HUES64 (cell line): ENCODE measurements around the gene COL4A2.

ENCODE experiments used
- H3K27ac ChIP-seq: 2 replicates; pipeline ENCODE4 v1.7.0; 2013; ENCODE audit warnings: low read depth, low read length, inconsistent platforms
- H3K27me3 ChIP-seq: 2 replicates; pipeline ENCODE4 v1.6.1; 2013; ENCODE audit warnings: mild to moderate bottlenecking, low read length; ENCODE audit not compliant: insufficient read depth
- H3K36me3 ChIP-seq: 2 replicates; pipeline ENCODE4 v1.6.1; 2013; ENCODE audit warnings: mild to moderate bottlenecking, low read length; ENCODE audit not compliant: insufficient read depth
- H3K4me1 ChIP-seq: 2 replicates; pipeline ENCODE4 v1.6.1; 2013; ENCODE audit warnings: mild to moderate bottlenecking, low read length, moderate library complexity; ENCODE audit not compliant: insufficient read depth
- H3K4me3 ChIP-seq: 2 replicates; pipeline ENCODE4 v1.5.1; 2013; ENCODE audit warnings: mild to moderate bottlenecking, low read length, moderate library complexity
- H3K9ac ChIP-seq: 2 replicates; pipeline ENCODE4 v1.6.1; 2013; ENCODE audit warnings: mild to moderate bottlenecking, low read depth, low read length
- H3K9me3 ChIP-seq: 2 replicates; pipeline ENCODE4 v1.6.1; 2013; ENCODE audit warnings: low read depth, low read length; ENCODE audit not compliant: insufficient read depth
- WGBS: fragments of 150-250, 120-280 bp; methylation state at CpG from one replicate; pipeline ENCODE4 v1.1.7; 2013; ENCODE audit warnings: missing lambda C conversion rate; 5-methylcytosine and 5-hydroxymethylcytosine counted together

Gene COL4A2

DNA sequence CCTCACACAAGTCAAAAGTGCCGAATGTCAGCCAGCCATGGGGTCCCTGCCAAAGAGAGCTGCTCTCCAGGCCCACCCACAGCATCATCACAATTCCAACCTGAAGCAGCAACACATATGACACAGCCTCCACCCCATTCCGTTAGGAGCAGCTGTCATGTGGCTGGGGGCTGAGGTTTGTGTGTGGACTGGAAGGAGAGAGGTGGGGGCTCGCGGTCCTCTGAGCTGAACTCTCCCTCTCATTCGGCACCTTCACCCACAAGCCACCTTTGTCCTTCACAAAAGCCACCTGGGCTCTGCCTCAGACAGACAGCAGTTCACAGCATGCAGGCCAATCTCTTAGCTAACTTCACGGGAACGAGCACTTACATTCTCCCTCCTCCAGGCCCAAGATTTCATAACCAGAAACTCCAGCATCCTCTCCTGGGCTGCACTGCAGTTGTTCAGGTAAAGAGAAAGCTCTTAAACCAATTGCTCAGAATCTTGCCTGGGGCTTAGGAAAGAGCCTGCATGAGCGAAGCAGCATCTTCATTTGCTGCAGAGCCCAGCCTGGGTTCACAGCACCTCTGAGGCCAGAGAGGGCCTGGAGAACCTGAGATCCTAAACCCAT is 247.2 kb downstream of the COL4A2 start:
- Histone ChIP-seq H3K4me3 (no peak overlapping the region), H3K27me3 (peaks cover under 1% of the 10 kb centered on the region; the same call in 1 of the 2 replicates), H3K27ac (no peak overlapping the region), H3K4me1 (peaks cover 2% of the 10 kb centered on the region), H3K9me3 (no peaks in the 10 kb centered on the region), H3K36me3 (peaks cover 10% of the 10 kb centered on the region; the same call in 1 of the 2 replicates), H3K9ac (no peak overlapping the region)
- 92% methylated on average over 7 of the region's 8 CpGs for WGBS

DNA sequence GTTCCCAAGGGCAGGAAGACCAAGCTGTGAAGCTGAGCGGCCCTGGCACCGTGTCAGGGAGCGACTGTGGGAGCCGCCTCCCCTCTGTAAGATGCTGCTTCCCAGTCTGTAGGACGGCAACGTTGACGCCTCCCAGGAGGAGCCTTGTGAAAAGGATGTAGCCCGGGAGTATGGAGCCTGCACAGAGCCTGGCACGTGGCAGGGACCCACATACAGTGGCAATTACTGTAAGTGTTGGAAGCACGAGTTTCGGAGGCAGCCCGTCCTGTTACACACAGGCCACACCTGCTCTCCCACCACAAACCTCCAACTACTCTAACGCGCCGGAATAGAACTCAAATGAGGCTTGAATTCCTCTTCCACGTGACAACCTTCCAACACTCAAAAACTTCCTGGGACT is 247.9 kb downstream of the COL4A2 start:
- 90% methylated on average over 16 of the region's 16 CpGs for WGBS

DNA sequence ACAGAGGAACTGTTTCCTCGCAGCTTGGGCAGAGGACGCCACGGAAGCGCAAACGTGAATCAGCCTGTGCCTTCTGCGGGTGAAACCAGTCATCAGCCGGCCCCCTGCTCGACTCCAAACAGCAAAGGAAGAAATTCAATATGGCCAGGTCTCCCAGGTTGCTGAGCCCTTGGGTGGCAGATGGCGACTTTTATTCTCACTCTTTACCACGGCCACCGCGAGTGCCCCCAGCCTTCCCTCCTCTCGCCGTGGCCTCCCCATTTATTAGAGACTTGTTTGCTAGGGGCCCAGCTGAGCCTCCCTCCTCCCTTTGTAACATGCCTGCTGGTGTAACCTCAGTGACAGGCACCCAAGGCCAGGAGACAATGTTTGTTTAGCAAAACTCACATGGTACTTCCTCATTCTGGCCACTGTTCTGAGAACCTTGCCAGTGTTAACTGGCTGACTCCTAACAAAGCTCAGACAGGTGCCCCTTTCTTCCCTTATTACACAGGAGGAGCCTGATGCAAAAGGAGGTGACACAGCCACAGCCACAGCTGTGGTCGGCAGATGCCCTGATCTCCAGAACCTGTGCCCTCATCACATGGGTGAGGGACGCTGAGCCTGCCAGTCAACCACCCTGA is 248.6 kb downstream of the COL4A2 start:
- Histone ChIP-seq H3K9ac (no peak overlapping the region), H3K4me3 (no peak overlapping the region), H3K4me1 (peaks cover 15% of the 10 kb centered on the region), H3K9me3 (no peaks in the 10 kb centered on the region), H3K27ac (no peak overlapping the region), H3K36me3 (peaks cover 10% of the 10 kb centered on the region; the same call in 1 of the 2 replicates), H3K27me3 (peaks cover 14% of the 10 kb centered on the region; the same call in 1 of the 2 replicates)
- WGBS = 95% methylated on average over 16 of the region's 16 CpGs

More for the DNA sequence above, 247.9 kb downstream of the COL4A2 start:
- H3K36me3 ChIP-seq = peaks cover 10% of the 10 kb centered on the region; the same call in 1 of the 2 replicates
- H3K4me1 ChIP-seq = peaks cover 8% of the 10 kb centered on the region
- H3K4me3 ChIP-seq = no peak overlapping the region
- no peak overlapping the region for H3K27ac ChIP-seq
- no peak overlapping the region for H3K9ac ChIP-seq
- peaks cover 6% of the 10 kb centered on the region; the same call in 1 of the 2 replicates for H3K27me3 ChIP-seq
- H3K9me3 ChIP-seq = no peaks in the 10 kb centered on the region

DNA sequence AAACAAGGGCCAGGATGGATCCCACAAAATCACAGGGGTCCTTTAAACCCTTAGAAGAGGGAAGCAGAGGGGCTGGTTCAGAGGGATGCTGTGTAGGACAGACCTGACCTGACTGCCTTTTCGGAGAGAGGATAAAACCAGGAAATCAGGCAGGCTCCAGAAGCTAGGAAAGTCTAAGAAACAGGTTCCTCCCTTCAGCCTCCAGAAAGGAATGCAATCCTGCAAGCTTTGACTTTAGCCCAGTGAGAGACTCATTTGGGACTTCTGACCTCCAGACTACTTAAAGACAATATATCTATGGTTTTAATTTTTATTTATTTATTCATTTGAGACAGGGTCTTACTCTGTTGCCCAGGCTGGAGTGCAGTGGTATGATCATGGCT is 249.1 kb downstream of the COL4A2 start:
- 93% methylated on average over 1 of the region's 1 CpG for WGBS
- Histone ChIP-seq H3K9ac (no peak overlapping the region), H3K36me3 (peaks cover 10% of the 10 kb centered on the region; the same call in 1 of the 2 replicates), H3K4me1 (peaks cover 15% of the 10 kb centered on the region), H3K9me3 (no peaks in the 10 kb centered on the region), H3K27ac (no peak overlapping the region), H3K27me3 (peaks cover 19% of the 10 kb centered on the region; the same call in 1 of the 2 replicates), H3K4me3 (no peak overlapping the region)

DNA sequence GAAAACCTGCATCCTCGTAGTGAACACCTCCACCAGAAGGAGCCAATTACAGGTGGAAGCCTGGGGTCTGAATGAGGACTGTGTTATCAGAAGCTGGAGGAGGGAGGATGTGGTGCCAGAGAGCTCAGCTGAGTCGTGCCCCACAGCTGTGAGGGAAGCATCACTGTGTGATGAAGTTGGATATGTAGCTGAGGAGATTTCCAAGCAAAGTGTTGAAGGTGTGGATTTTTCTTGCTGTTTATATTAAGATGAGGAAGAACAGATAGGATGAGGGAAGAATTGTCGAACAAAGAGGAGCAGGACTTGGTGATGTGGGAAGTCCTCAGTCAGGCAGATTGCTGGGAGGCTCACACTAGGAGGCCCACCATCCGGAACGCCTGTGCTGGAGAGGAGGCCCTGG is 250.0 kb downstream of the COL4A2 start:
- Histone ChIP-seq H3K4me3 (no peak overlapping the region), H3K27me3 (peaks cover 24% of the 10 kb centered on the region; the same call in 1 of the 2 replicates), H3K27ac (no peak overlapping the region), H3K36me3 (peaks cover 10% of the 10 kb centered on the region; the same call in 1 of the 2 replicates), H3K9ac (no peak overlapping the region), H3K4me1 (peaks cover 15% of the 10 kb centered on the region), H3K9me3 (no peaks in the 10 kb centered on the region)
- 90% methylated on average over 5 of the region's 5 CpGs for WGBS

DNA sequence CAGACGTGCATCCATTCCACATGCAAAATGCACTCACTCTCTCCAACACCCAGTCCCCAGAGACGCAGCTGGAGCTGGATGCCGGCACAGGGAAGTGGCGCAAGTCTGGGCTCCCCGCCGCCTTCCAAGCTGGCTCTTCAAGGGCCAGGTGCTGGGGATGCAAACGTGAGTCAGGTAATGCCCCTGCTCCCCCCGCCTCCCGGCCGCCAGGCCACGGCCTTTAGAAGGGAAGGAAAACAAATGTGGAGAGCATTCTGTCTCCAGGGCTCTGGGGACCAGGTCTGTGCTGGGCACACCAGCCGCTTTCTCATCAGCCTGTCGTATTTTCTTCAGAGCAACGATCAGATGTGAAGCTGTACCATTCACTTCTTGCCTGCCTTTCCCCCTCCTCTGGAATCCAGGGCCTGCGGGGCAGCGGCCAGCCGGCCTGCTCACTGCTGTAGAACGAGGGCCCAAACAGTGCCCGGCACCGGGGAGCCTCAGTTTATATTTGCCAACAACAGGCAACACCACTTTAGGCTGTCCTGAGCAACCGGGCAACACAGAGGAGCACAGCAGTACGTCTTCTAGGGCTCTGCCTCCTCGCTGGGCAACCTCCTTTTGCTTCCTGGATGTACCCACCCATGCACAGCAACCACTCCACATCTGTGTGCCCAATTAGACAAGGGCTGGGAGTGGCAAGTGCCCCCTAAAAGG is 250.7 kb downstream of the COL4A2 start:
- H3K9me3 ChIP-seq = no peaks in the 10 kb centered on the region
- peaks cover 10% of the 10 kb centered on the region; the same call in 1 of the 2 replicates for H3K36me3 ChIP-seq
- H3K9ac ChIP-seq = no peak overlapping the region
- no peak overlapping the region for H3K4me3 ChIP-seq
- H3K27me3 ChIP-seq = peaks cover 30% of the 10 kb centered on the region; the same call in 1 of the 2 replicates
- WGBS = 92% methylated on average over 23 of the region's 23 CpGs
- peaks cover 15% of the 10 kb centered on the region for H3K4me1 ChIP-seq
- H3K27ac ChIP-seq = no peak overlapping the region

DNA sequence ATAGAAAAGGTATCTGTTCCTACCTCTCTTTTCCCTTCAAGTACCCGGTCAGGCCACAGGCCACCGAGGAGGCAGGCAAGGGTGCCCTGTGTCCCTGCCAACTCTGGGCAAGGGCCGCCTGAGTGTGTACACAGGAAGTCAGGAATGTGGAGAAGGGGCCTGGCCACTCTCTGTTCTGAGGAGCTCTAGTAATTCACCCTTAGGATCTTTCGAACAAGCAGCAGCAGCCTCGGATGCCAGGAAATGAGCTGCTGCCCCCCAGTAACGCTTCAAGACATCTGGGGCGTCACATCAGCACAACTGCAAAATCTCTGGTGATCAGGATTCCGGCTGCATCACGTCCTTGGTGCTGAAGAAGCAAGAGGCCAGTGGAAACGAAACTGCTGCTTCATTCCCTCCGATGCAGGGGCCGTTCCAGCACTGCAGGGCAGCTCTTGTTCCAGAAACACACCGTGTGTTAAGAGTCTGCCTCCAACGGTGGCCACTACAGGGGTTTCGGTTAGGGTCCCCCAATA is 252.4 kb downstream of the COL4A2 start:
- Histone ChIP-seq H3K27ac (no peak overlapping the region), H3K4me3 (peak overlapping the region; percentile 72), H3K9ac (no peak overlapping the region), H3K9me3 (no peaks in the 10 kb centered on the region), H3K36me3 (peaks cover 10% of the 10 kb centered on the region; the same call in 1 of the 2 replicates), H3K27me3 (peaks cover 41% of the 10 kb centered on the region; the same call in 1 of the 2 replicates), H3K4me1 (peaks cover 15% of the 10 kb centered on the region)
- WGBS = 82% methylated on average over 15 of the region's 15 CpGs

DNA sequence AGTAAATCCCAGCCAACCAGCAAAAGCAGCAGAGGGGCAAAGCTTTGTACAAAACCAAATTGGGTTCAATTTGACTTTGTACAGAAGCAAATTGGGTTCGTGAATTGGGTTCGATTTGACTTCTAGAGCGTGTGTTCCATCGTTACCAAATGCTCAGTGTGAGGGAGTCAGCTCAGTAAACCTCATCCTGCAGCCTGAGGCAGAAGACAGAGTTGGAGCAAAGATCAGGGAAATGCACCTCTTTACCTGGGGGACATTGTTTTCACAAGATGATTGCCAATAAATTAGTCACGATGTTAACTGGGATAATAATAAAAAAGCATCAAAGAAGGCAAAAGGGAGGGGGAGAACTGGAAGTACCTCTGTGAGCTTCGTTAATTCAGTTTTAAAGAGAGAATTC is 252.9 kb downstream of the COL4A2 start:
- Histone ChIP-seq H3K27me3 (peaks cover 41% of the 10 kb centered on the region; the same call in 1 of the 2 replicates), H3K36me3 (peaks cover 10% of the 10 kb centered on the region; the same call in 1 of the 2 replicates), H3K4me3 (peak overlapping the region; percentile 72), H3K9ac (no peak overlapping the region), H3K27ac (no peak overlapping the region), H3K9me3 (no peaks in the 10 kb centered on the region), H3K4me1 (peaks cover 19% of the 10 kb centered on the region)
- WGBS = 80% methylated on average over 5 of the region's 6 CpGs

DNA sequence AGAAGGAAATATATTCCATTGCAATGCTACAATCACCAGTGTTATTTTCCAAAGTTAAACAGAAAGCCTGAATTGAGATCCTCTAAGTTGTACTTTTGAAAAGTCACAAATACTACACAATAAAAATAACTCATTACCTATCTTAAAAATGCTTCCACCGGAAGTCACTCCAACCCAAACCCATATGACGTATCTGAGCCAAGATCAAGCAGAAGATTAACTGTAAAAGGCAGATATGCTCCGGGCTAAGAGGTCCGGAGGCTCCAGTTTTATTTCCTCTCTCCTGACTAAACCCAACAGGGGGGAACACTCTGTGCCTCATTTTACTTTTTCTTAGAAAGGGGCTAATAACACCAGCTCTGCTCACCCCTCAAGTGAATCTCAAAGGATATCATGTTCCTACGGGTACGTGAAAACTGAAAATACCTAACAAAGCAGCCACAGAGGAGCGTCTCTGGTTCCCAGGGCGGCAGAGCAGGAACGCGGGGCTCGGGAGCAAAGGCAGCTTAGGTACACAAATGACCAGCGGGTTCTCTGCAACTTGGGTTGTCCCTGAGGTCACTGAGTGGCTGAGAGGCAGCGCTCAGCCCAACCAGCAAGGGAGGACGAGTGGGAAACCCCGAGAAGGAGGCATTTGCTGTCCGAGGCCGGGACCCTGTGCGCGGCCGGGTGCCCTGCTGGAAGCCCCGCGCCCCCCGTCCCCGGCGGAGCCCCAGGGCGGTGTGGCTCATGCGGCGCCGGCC is 253.7 kb downstream of the COL4A2 start:
- Histone ChIP-seq H3K27me3 (peaks cover 41% of the 10 kb centered on the region; the same call in 1 of the 2 replicates), H3K27ac (peak overlapping the region; percentile 68; the same call in 1 of the 2 replicates)
- WGBS = 5% methylated on average over 29 of the region's 29 CpGs

DNA sequence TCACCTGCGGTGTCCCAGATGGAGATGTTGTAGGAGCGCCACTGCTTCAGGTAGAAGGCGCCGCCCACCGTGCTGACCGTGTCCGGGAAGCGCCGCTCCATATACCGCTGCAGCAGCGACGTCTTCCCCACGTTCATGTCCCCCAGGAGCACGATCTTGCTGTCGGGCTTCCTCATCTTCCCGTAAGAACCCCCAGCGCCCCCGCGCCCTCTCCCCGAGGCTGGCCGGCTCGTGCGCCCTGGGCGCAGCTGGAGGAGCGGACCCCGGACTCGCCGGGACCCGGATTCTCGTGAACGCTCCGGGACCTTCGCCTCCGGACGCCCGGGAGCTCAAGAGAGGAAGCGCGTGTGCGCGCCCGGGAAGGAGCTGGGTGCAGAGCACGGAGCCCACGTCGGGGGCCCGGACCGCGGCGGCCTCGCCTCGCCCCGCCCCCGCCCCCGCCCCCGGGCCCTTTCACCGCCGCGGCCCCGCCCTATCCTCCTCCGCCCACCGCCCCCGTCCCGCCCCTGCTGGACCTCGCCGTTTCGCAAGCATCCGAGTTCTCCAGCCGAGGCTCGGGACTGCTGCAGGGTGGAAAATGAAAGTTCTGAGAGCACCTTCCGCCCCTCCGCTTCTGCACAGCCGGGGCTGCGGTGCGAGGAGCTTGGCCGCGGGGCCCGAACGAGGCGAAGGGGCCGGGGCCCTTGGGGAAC is 254.4 kb downstream of the COL4A2 start, which contains the start of gene RAB20:
RAB20 (minus strand) TSS at position 379 of the 692 bp plus-strand sequence; CDS start at position 176, 203 bp downstream.
- under 1% methylated on average over 65 of the region's 79 CpGs for WGBS
- Histone ChIP-seq H3K4me1 (peaks cover 24% of the 10 kb centered on the region), H3K27ac (peak within 1 kb of the TSS; percentile 68; the same call in 1 of the 2 replicates), H3K4me3 (peak within 1 kb of the TSS; percentile 72), H3K36me3 (peaks cover 6% of the 10 kb centered on the region; the same call in 1 of the 2 replicates), H3K27me3 (peaks cover 41% of the 10 kb centered on the region; the same call in 1 of the 2 replicates), H3K9me3 (no peaks in the 10 kb centered on the region), H3K9ac (peak within 1 kb of the TSS; percentile 75)

More for the DNA sequence above, 253.7 kb downstream of the COL4A2 start:
- Histone ChIP-seq H3K9me3 (no peaks in the 10 kb centered on the region), H3K36me3 (peaks cover 10% of the 10 kb centered on the region; the same call in 1 of the 2 replicates), H3K4me1 (peaks cover 24% of the 10 kb centered on the region), H3K9ac (peak overlapping the region; percentile 75), H3K4me3 (peak overlapping the region; percentile 72)
